OCI-LY1 (cell line): ENCODE data around the gene IL18BP.

ENCODE experiments used
- H2AFZ ChIP-seq: fragments of 200-600 bp; sonication (generic), shearing (Covaris generic); 2 replicates; pipeline ENCODE4 v1.6.0; 2014; ENCODE audit warnings: antibody characterized with exemption, mild to moderate bottlenecking, low read length
- H3F3A ChIP-seq: fragments of 200-600 bp; sonication (generic), shearing (Covaris generic); 2 replicates; pipeline ENCODE4 v1.6.0; 2014; ENCODE audit warnings: mild to moderate bottlenecking, antibody characterized with exemption, low read length, moderate library complexity; ENCODE audit not compliant: insufficient read depth
- H3K27ac ChIP-seq: fragments of 200-600 bp; sonication (generic); 2 replicates; pipeline ENCODE4 v1.5.1; 2014; ENCODE audit warnings: low read length, mixed run types, mild to moderate bottlenecking, low read depth; ENCODE audit not compliant: poor library complexity, severe bottlenecking
- H3K27me3 ChIP-seq: fragments of 200-600 bp; sonication (generic); 2 replicates; pipeline ENCODE4 v1.6.0; 2014; ENCODE audit warnings: antibody characterized with exemption, mild to moderate bottlenecking, low read length, moderate library complexity; ENCODE audit not compliant: insufficient read depth
- H3K36me3 ChIP-seq: fragments of 200-600 bp; sonication (generic); 2 replicates; pipeline ENCODE4 v1.6.1; 2014; ENCODE audit warnings: mild to moderate bottlenecking, antibody characterized with exemption, low read length, moderate library complexity, mixed read lengths; ENCODE audit not compliant: insufficient read depth
- H3K4me1 ChIP-seq: fragments of 200-600 bp; sonication (generic); 2 replicates; pipeline ENCODE4 v1.5.1; 2014; ENCODE audit warnings: mild to moderate bottlenecking, low read length, moderate library complexity; ENCODE audit not compliant: insufficient read depth, severe bottlenecking
- H3K4me2 ChIP-seq: fragments of 200-600 bp; sonication (generic), shearing (Covaris generic); 2 replicates; pipeline ENCODE4 v1.6.1; 2014; ENCODE audit warnings: low read length
- H3K4me3 ChIP-seq: fragments of 200-600 bp; sonication (generic); 2 replicates; pipeline ENCODE4 v1.5.1; 2014; ENCODE audit warnings: low read length, low read depth, mild to moderate bottlenecking, mixed read lengths; ENCODE audit not compliant: poor library complexity, severe bottlenecking
- H3K79me2 ChIP-seq: fragments of 200-600 bp; shearing (Covaris generic); 2 replicates; pipeline ENCODE4 v1.6.1; 2016; ENCODE audit warnings: mixed run types, low read length, mixed read lengths; ENCODE audit not compliant: insufficient read depth
- H3K9ac ChIP-seq: fragments of 200-600 bp; sonication (generic), shearing (Covaris generic); 2 replicates; pipeline ENCODE4 v1.6.1; 2014; ENCODE audit warnings: mild to moderate bottlenecking, low read length, mixed read lengths
- H3K9me2 ChIP-seq: fragments of 200-600 bp; sonication (generic), shearing (Covaris generic); 2 replicates; pipeline ENCODE4 v1.6.1; 2014; ENCODE audit warnings: low read depth, mild to moderate bottlenecking, low read length, mixed read lengths
- H3K9me3 ChIP-seq: fragments of 200-600 bp; shearing (Covaris generic); 2 replicates; pipeline ENCODE4 v1.6.1; 2014; ENCODE audit warnings: low read length, mixed read lengths
- H4K20me1 ChIP-seq: fragments of 200-600 bp; sonication (generic), shearing (Covaris generic); 2 replicates; pipeline ENCODE4 v1.6.0; 2016; ENCODE audit warnings: mild to moderate bottlenecking, low read length; ENCODE audit not compliant: insufficient read depth
- CTCF ChIP-seq: fragments of 200-600 bp; sonication (generic), shearing (Covaris generic); IDR thresholded peaks from 2 replicates; pipeline ENCODE4 v1.5.1; 2017; ENCODE audit warnings: mild to moderate bottlenecking, antibody characterized with exemption, low read length, moderate library complexity, mixed read lengths
- EZH2 ChIP-seq: fragments of 200-600 bp; sonication (generic), shearing (Covaris generic); IDR thresholded peaks from 2 replicates; pipeline ENCODE4 v1.8.0; 2017; ENCODE audit warnings: borderline replicate concordance, mixed run types, mild to moderate bottlenecking, antibody characterized with exemption, low read length, moderate library complexity, mixed read lengths

IL18BP gene

GRCh38 chr11:71996946-71997345 lies 1.8 kb upstream of the IL18BP start:
- Histone ChIP-seq H3K79me2 (no peaks in the 10 kb centered on the region), H2AFZ (no peak overlapping the region), H3K36me3 (peaks cover 9% of the 10 kb centered on the region; the same call in 1 of the 2 replicates), H3K27me3 (no peaks in the 10 kb centered on the region), H3K4me1 (peaks cover 18% of the 10 kb centered on the region), H3F3A (no peaks in the 10 kb centered on the region), H4K20me1 (no peaks in the 10 kb centered on the region), H3K4me2 (no peak overlapping the region), H3K4me3 (no peak overlapping the region), H3K9ac (no peak overlapping the region), H3K27ac (no peak overlapping the region), H3K9me3 (no peaks in the 10 kb centered on the region), H3K9me2 (no peaks in the 10 kb centered on the region)
- TF ChIP-seq CTCF, result no peak
- no peak for TF ChIP-seq EZH2

GRCh38 chr11:71997594-71997993 lies 1.1 kb upstream of the IL18BP start:
- Histone ChIP-seq H3K4me3 (no peak overlapping the region), H3K4me2 (no peak overlapping the region), H3K4me1 (peaks cover 18% of the 10 kb centered on the region), H3K27me3 (no peaks in the 10 kb centered on the region), H2AFZ (no peak overlapping the region), H3K9me3 (no peaks in the 10 kb centered on the region), H3K9me2 (no peaks in the 10 kb centered on the region), H3K79me2 (no peaks in the 10 kb centered on the region), H3K27ac (no peak overlapping the region), H4K20me1 (no peaks in the 10 kb centered on the region), H3K36me3 (peaks cover 12% of the 10 kb centered on the region; the same call in 1 of the 2 replicates), H3K9ac (no peak overlapping the region), H3F3A (no peaks in the 10 kb centered on the region)
- TF ChIP-seq CTCF (no peak), EZH2 (no peak)

- no peak overlapping the region for H3K9ac ChIP-seq
- H3K79me2 ChIP-seq, result no peaks in the 10 kb centered on the region
- H3K9me2 ChIP-seq, result no peaks in the 10 kb centered on the region
- H3K4me2 ChIP-seq, result no peak overlapping the region
- no peaks in the 10 kb centered on the region for H3K27me3 ChIP-seq
- TF ChIP-seq EZH2, result no peak
- peaks cover 18% of the 10 kb centered on the region for H3K4me1 ChIP-seq
- peaks cover 16% of the 10 kb centered on the region; the same call in 1 of the 2 replicates for H3K36me3 ChIP-seq
- H2AFZ ChIP-seq, result no peak overlapping the region
- H3K27ac ChIP-seq, result no peak overlapping the region
- no peak overlapping the region for H3K4me3 ChIP-seq
- no peaks in the 10 kb centered on the region for H3K9me3 ChIP-seq
- H4K20me1 ChIP-seq, result no peaks in the 10 kb centered on the region
- H3F3A ChIP-seq, result no peaks in the 10 kb centered on the region
Measured at GRCh38 chr11:71998061-71998460, 648 bp upstream of the IL18BP start.

GRCh38 chr11:71999362-71999761 lies 653 bp downstream of the IL18BP start:
- Histone ChIP-seq H3K36me3 (peaks cover 29% of the 10 kb centered on the region), H2AFZ (no peak overlapping the region), H3K9ac (no peak overlapping the region), H3K27ac (peak overlapping the region; percentile 34), H3K9me3 (no peaks in the 10 kb centered on the region), H3K27me3 (no peaks in the 10 kb centered on the region), H3K79me2 (no peaks in the 10 kb centered on the region), H3K9me2 (no peaks in the 10 kb centered on the region), H3F3A (no peaks in the 10 kb centered on the region), H3K4me3 (no peak overlapping the region), H3K4me1 (peaks cover 14% of the 10 kb centered on the region), H4K20me1 (no peaks in the 10 kb centered on the region), H3K4me2 (no peak overlapping the region)
- TF ChIP-seq CTCF, result no peak
- TF ChIP-seq EZH2, result no peak
